Subcutaneous adipose tissue (tissue), 4 donors: ENCODE results near the gene RGS2. TPM values are rescaled to one million over a fixed set of nuclear protein-coding genes. Genes with fewer than 3 reads are reported as not detected.

Experiments used
- total RNA-seq, 4 donors: library from RNA; depleted of rRNA; stranded (reverse); fragments of >200 nt; gene quantifications; one replicate each; pipeline ENCODE4 v1.1.0, GENCODE V29; 2016
- TF ChIP-seq, protein P1 (sequence below): fragments of 450-650 bp; IDR thresholded peaks from one replicate; pipeline ENCODE4 v1.5.1; 2016; ENCODE audit warnings: low read depth, mild to moderate bottlenecking, control low read depth, antibody characterized with exemption, moderate library complexity

Gene RGS2
- total RNA-seq, 4 donors from 2014 or later, result 10.2 to 185 (median 76.1) TPM

- TF ChIP-seq, protein P1, sequence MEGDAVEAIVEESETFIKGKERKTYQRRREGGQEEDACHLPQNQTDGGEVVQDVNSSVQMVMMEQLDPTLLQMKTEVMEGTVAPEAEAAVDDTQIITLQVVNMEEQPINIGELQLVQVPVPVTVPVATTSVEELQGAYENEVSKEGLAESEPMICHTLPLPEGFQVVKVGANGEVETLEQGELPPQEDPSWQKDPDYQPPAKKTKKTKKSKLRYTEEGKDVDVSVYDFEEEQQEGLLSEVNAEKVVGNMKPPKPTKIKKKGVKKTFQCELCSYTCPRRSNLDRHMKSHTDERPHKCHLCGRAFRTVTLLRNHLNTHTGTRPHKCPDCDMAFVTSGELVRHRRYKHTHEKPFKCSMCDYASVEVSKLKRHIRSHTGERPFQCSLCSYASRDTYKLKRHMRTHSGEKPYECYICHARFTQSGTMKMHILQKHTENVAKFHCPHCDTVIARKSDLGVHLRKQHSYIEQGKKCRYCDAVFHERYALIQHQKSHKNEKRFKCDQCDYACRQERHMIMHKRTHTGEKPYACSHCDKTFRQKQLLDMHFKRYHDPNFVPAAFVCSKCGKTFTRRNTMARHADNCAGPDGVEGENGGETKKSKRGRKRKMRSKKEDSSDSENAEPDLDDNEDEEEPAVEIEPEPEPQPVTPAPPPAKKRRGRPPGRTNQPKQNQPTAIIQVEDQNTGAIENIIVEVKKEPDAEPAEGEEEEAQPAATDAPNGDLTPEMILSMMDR, result no peak
Observed at GRCh38 chr1:192849011-192849410, 40.2 kb downstream of the RGS2 start.

- TF ChIP-seq, protein P1, result no peak
Observed at GRCh38 chr1:192849442-192849841, 40.6 kb downstream of the RGS2 start.

GRCh38 chr1:192852001-192852947 is 43.4 kb downstream of the RGS2 start:
- TF ChIP-seq, protein P1, result no peak

DNA sequence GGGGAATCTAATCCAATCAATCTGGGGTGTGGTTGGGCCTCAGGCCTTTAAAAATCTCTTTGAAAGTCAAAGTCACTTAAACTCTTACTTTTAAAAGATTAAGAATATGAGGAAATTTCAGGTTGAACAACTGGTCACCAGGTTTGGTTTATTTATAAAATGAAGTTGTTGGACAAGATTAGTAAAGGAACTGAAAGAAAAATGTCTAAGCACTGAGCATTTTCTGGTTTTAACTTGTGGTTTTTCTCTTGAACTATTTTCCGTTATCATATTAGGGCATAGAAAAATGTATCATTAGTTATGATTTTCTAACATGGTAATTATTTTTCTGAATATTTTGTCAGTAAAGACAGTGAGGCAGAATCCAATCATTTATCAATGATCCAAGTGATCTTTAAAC is 49.6 kb downstream of the RGS2 start:
- TF ChIP-seq, protein P1, result no peak

- TF ChIP-seq, protein P1, result no peak
Observed at GRCh38 chr1:192859808-192860207, 51.0 kb downstream of the RGS2 start.

GRCh38 chr1:192860478-192861185 is 51.8 kb downstream of the RGS2 start:
- TF ChIP-seq, protein P1, result no peak

- TF ChIP-seq, protein P1, result no peak
Observed at GRCh38 chr1:192861860-192862259, 53.0 kb downstream of the RGS2 start.
